ENCODE measurements around the gene C1orf53. TPM values are rescaled to one million over a fixed set of nuclear protein-coding genes. Genes with fewer than 3 reads are reported as not detected.

The C1orf53 gene
- total RNA-seq, 1 experiment from 2014 or later: 0.33 TPM

- POLR2A ChIA-PET: no interaction called here
- Mint-ChIP-seq H3K4me1 (peaks cover 16% of the 10 kb centered on the region), H3K4me3 (no peak overlapping the region), H3K27me3 (ENCODE audit: low read depth) (no peaks in the 10 kb centered on the region; the same call in 1 of the 2 replicates), H3K9me3 (peaks cover 4% of the 10 kb centered on the region), H3K36me3 (no peaks in the 10 kb centered on the region), H3K27ac (no peak overlapping the region)
- ATAC-seq: no peak
- CTCF ChIA-PET: no interaction called here
- DNase-seq (ENCODE audit: low spot score): no peak
- TF ChIP-seq AFF4 (CRISPR knock-in tag; IDR thresholded peaks at IDR 0.05; ENCODE audit: borderline replicate concordance): no peak
- no peak for TF ChIP-seq ZBTB21 (CRISPR knock-in tag; IDR thresholded peaks at IDR 0.05; ENCODE audit: borderline replicate concordance)
- TF ChIP-seq EMX1 (CRISPR knock-in tag; IDR thresholded peaks at IDR 0.05): no peak
- no peak for TF ChIP-seq E2F1 (CRISPR knock-in tag; IDR thresholded peaks at IDR 0.05)
- no peak for TF ChIP-seq AR (CRISPR knock-in tag; IDR thresholded peaks at IDR 0.05)
- no peak for TF ChIP-seq TEAD1 (CRISPR knock-in tag; IDR thresholded peaks at IDR 0.05)
- TF ChIP-seq ZNF138 (CRISPR knock-in tag; conservative IDR thresholded peaks at IDR 0.05): no peak
- TF ChIP-seq CTCF (IDR thresholded peaks at IDR 0.05): no peak
- no peak for TF ChIP-seq JUN (CRISPR knock-in tag; IDR thresholded peaks at IDR 0.05)
- no peak for TF ChIP-seq E2F4 (CRISPR knock-in tag; IDR thresholded peaks at IDR 0.05; ENCODE audit: borderline replicate concordance, low read depth)
- TF ChIP-seq KAT7 (CRISPR knock-in tag; IDR thresholded peaks at IDR 0.05; ENCODE audit: borderline replicate concordance): no peak
- TF ChIP-seq ELF4 (CRISPR knock-in tag; IDR thresholded peaks at IDR 0.05; ENCODE audit: low read depth): no peak
- TF ChIP-seq TCF7 (CRISPR knock-in tag; IDR thresholded peaks at IDR 0.05; ENCODE audit: low read depth): no peak
- no peak for TF ChIP-seq FOXJ3 (CRISPR knock-in tag; IDR thresholded peaks at IDR 0.05; ENCODE audit: borderline replicate concordance)
- TF ChIP-seq JAZF1 (CRISPR knock-in tag; IDR thresholded peaks at IDR 0.05): no peak
- TF ChIP-seq FOXP4 (CRISPR knock-in tag; IDR thresholded peaks at IDR 0.05): no peak
- TF ChIP-seq ERG (CRISPR knock-in tag; IDR thresholded peaks at IDR 0.05): no peak
- TF ChIP-seq PRDM15 (CRISPR knock-in tag; IDR thresholded peaks at IDR 0.05): no peak
Measured at GRCh38 chr1:197862221-197862620, 40.2 kb upstream of the C1orf53 start.

All from WTC11 (cell line).